ENCODE results near the gene ACVR1B.

Gene ACVR1B

GRCh38 chr12:51951199-51951842 is at the start of gene ACVR1B:
TSS of gene ACVR1B (plus strand) at chr12:51951699. CDS start at chr12:51951744, 45 bp downstream.
- DNase-seq: peak; percentile 87

- DNase-seq: no peak
These were observed 49.6 kb upstream of the ACVR1B start for GRCh38 chr12:51901881-51902280.

GRCh38 chr12:51904951-51905470 is 46.5 kb upstream of the ACVR1B start:
- DNase-seq: no peak

GRCh38 chr12:51905471-51906429 is 45.7 kb upstream of the ACVR1B start:
- DNase-seq: no peak

- DNase-seq: no peak
These were observed 44.9 kb upstream of the ACVR1B start for GRCh38 chr12:51906430-51907082.

GRCh38 chr12:51907083-51907855 is 44.2 kb upstream of the ACVR1B start, which contains the start of gene ACVRL1:
TSS of gene ACVRL1 (plus strand) at chr12:51907504. CDS start at chr12:51912475, 4,971 bp downstream.
- no peak for DNase-seq

- no peak for DNase-seq
These were observed 43.6 kb upstream of the ACVR1B start for GRCh38 chr12:51907856-51908425.

GRCh38 chr12:51908876-51909592 is 42.5 kb upstream of the ACVR1B start:
- DNase-seq: no peak

- no peak for DNase-seq
These were observed 41.3 kb upstream of the ACVR1B start for GRCh38 chr12:51910168-51910567.

- DNase-seq: no peak
These were observed 40.8 kb upstream of the ACVR1B start for GRCh38 chr12:51910691-51911090.

GRCh38 chr12:51911307-51911706 is 40.2 kb upstream of the ACVR1B start:
- DNase-seq: no peak

- no peak for DNase-seq
These were observed 39.4 kb upstream of the ACVR1B start for GRCh38 chr12:51911788-51912711.

GRCh38 chr12:51913071-51914033 is 38.1 kb upstream of the ACVR1B start:
- DNase-seq: no peak

GRCh38 chr12:51914034-51914923 is 37.2 kb upstream of the ACVR1B start:
- DNase-seq: no peak

- DNase-seq: no peak
These were observed 36.4 kb upstream of the ACVR1B start for GRCh38 chr12:51915003-51915625.

GRCh38 chr12:51915951-51916350 is 35.5 kb upstream of the ACVR1B start:
- DNase-seq: no peak

GRCh38 chr12:51917041-51917590 is 34.4 kb upstream of the ACVR1B start:
- DNase-seq: no peak

Measured in NCI-H446 treated with DMSO at 0.1 percent for 48 hours (cell line).